HG02938 (cell line): ENCODE measurements around the gene MUC13.
"Not testable (repeated sequence)": the region's sequence is repeated elsewhere in the genome, so short reads cannot be mapped to it uniquely, and the experiment has no call there.

ENCODE experiments used
- ATAC-seq: cut with Tn5 transposase; IDR thresholded peaks from one replicate; pipeline ENCODE4 v1.9.1; 2021; ENCODE audit warnings: mild to moderate bottlenecking, moderate library complexity; ENCODE audit not compliant: unreplicated experiment

Gene MUC13, protein sequence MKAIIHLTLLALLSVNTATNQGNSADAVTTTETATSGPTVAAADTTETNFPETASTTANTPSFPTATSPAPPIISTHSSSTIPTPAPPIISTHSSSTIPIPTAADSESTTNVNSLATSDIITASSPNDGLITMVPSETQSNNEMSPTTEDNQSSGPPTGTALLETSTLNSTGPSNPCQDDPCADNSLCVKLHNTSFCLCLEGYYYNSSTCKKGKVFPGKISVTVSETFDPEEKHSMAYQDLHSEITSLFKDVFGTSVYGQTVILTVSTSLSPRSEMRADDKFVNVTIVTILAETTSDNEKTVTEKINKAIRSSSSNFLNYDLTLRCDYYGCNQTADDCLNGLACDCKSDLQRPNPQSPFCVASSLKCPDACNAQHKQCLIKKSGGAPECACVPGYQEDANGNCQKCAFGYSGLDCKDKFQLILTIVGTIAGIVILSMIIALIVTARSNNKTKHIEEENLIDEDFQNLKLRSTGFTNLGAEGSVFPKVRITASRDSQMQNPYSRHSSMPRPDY

DNA sequence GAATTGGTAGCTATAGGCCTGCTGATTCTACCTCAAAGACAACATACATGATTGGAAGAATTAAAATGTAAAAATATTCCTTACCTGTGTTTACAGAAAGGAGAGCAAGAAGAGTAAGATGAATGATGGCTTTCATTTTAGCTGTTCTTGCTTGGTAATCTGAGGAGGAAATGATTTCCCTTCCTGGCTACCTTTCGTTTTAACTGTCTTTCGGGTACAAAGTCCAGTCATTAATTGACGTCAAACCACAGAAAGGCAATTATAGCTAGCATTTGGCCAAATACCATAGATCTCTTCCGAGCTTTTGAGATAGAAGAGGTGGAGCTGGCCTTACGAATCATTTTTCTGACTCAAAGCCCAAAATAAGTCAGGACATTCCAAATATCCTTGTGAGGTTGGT, at the start of gene MUC13:
Gene MUC13 (minus strand): TSS at position 175 of the 400 bp plus-strand sequence. CDS start 39 bp downstream, at position 136.
- ATAC-seq, result no peak

DNA sequence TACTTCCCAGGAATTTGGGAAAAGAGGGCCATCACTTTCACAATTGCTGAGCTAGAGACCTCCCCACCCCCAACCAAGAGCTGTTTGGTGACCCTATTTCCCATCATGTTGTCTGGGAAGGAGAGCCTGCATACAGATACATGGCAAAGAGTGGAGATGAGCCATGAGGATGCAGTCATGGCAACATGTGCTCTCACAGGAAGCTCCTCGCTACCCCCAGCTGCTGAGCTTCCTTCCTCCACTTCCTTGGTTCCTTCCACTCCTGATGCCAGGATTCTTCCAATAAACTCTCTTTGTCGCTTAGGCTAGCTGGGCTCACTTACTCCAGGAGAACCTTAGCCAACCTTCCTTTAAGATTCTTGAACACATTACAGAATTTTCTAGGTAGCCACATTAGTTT, 48.3 kb upstream of the MUC13 start:
- ATAC-seq, result no peak

DNA sequence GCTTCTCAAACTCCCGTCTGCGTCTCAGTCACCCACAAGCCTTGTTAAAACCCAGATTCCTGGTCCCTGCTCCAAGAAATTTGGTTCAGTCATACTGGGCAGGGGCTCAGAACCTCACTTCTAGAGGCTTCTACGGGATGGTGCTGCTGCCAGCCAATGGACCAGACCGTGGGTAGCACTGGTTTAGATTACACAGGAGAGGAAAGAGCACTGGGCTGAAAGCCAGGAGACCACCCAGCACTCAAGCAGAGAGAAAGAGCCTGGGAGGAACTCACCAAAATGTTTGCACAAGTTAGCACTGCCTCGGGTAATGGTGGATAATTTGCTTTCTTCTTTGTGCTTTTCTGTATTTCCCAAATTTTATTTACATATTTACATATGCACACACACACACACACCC, 46.9 kb upstream of the MUC13 start:
- no peak for ATAC-seq

DNA sequence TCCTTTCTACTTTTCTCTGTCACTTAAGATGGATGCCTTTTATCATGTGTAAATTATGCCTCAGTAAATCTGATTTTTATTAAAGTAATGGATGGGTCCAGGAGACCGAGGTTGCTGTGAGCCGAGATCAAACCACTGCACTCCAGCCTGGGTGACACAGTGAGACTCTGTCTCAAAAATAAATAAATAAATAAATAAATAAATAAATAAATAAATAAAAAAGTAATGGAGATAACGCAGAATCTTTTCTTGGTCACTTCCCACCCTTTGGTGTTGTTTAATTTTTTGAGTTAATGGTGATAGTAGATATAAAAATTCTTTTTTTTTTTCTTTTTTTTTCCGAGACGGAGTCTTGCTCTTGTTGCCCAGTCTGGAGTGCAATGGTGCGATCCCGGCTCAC, 44.1 kb upstream of the MUC13 start:
- no peak for ATAC-seq

DNA sequence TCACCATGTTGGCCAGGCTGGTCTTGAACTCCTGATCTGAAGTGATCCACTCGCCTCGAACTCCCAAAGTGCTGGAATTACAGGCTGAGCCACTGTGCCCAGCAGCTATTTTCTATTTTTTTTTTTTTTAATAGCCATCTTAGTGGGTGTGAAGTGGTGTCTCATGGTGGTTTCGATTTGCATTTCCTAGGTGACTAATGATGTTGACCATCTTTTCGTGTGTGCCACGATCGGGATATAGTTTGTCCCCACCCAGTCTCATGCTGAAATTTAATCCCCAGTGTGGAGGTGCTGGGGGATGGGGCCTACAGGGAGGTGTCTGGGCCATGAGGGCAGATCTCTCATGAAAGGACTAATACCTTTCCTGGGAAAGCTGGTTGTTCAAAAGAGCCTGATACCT, 41.8 kb upstream of the MUC13 start:
- ATAC-seq, result no peak

DNA sequence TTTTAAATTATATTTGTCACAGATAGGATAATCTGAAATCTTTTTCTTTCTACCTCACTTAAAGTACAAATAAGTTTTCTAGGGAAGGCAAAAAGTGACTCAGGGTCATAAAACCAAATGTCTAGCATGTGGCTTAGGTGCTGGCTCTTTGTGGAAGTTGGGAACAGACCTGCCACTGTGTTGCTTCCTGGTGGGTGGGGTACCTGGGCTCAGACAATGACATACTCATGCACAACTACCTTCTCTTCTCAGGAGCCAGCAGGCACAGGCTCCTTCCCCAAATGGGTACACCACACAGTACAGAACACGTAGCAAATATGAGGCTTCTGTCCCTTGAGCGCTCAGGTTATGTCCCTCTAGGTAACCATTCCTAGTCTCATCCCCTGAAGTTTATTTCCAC, 40.1 kb upstream of the MUC13 start:
- ATAC-seq, result no peak

DNA sequence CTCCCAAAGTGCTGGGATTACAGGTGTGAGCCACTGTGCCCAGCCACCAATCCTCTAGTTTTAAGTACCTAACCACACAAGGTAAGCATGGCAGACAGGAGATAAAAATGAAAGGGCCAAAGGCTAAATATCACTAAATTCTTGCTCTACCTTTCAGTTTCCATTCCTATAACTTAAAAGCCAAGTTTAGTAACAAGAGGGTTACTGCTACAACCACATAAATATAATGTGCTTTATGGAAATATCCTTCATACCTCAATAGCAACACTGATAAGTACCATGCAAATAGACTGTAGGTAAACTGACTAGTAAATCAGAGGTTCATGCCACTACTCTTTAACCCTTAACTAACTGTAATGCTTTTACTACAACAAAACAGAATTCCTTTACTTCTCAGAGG, 38.7 kb upstream of the MUC13 start:
- no peak for ATAC-seq

DNA sequence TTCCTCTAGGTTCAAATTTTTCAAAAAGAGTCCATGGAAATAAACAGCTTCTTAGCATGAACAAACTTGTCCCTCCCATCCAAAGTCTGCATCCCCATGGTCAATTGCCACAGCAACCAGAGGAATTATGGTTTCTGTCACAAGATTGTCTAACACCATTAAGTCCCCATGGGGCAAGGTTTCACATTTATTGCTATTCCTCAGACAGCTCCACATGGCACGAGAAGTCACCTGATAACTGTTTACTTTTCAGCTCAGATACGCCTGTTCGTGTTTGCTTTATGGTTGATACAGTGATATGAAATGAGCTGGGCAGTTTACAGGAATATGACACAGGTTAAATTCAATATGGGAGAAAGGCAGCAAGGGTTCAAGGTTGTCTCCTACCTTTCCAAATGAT, 37.9 kb upstream of the MUC13 start:
- no peak for ATAC-seq

DNA sequence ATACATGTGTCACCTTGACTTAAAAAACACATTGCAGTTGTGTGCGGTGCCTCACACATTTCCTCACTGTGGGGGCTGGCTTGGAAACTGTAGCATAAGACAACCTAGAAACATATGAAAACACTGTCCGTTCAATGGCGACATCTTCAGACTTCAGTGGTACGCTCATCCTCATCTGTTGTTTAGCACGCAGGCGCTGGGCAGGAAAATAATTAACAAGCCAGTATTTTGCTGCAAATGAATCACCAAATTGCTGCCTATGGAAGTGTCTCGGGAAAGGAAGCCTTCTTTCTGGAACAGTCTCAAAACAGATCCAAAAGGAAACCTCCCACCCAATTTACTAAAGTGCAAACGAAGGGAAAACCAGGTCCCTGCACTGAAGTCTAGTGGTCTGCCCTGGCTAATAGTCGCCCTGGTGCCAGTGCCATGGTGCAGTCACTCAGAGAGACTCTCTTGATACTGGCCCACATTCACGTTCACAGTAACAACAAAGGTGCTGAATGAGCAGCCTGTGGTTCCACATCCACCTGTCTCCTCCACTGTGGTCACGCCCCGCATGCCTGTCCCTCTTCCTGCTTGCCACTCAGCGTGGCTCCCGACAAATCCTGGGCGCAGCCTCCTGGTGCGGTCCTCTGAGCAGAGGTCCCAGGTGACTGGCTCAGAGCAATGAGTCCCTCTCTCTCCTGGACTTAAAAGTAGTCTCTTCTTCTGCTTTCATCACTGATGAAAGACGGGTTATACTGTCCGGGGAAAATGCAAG, 35.6 kb upstream of the MUC13 start:
- ATAC-seq, result no peak

DNA sequence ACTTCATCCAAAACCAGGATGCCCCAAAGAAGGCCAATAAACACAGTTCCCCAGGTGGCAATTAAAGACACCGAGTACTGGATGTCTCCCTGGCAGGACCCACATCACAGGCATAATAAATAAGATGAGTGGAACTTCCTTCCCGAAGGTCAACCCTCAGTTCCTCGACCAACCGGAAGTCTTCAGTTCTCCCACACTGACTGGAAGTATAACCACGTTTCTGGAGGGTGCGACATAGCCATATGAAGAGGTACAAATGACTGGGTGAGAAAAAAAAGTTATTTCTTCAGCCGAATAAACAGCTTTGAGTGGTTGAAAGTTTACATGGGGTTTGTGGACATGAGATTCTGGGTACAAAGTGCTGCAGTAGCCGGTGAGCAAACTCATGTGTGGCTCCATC, 34.6 kb upstream of the MUC13 start:
- no peak for ATAC-seq

DNA sequence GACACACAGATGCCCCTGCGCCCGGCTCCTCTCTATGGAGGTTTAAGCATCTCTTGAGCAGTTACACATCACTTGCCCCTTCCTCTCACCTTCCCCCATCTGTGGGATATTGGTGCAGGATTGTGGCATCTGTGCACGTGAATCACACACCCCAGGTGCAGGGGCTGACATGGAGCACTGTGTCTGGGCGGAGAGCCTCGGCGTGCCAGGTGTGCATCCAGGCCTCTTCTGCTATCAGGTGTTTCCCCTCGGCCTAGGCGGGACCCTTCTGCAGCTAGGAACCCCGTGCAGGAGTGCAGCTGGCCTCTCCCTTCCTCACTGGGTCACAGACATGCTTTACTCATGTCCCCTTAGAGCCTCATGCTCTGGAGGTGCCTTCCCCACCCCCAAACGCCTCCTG, 33.4 kb upstream of the MUC13 start:
- ATAC-seq, result no peak

DNA sequence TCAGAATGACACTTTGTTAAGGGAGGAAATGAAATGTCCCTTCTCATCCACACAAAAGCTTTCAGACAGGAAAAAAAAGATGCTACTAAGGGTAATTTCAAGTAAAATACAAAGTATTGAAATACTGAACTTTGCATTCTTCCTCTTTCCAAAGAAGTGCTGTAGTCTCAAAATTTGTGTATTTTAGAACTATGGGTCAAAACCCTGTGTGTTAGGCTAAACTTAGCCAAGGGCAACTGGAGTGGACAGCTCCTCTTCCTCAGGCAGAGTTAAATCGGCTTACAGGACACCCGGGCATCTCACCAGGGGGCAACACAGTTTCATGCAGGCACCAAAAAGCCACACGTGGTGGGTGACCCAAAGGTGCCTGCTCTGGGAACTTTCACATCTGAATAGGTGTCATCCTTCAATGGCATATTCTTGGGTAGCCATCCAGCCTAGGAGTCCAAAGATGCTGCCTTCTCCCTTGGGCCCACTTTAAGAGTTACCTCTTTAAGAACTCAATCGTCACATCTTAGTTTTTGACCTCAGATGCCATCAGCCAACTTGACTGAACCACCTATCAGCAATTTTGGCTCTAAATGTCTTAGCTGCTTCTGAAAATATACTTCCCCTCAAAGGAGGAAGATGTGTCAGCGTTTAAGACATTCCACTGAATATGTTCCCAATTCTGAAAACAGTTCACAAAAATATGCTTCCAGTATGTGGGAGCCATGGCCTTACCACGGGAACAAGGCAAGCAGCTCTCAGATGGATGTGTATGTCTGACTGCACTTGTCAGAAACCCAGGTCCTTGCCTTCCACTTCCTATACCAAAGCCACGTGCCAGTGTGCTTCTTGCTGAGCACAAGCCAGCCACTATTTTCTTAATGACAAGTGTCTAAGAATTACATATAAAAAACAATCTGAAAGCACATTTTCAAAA, 32.2 kb upstream of the MUC13 start:
- ATAC-seq, result no peak

DNA sequence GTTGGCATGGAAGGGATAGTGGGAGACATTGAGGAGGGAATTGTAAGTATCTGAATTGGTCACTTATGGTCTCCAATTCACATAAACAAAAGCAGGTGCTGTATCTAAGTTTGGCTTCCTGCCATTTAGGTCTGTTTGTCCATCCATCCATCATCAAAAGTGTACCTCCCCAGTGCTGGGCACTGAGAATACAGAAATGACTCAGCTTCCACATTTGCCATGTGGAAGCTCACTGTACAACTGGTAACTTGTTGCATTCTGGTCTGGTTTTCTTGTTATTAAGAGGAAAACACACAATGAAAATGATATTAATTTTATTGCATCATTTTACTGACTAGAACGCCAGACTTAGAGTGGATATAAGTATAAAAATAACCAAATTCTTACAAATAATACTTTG, 30.9 kb upstream of the MUC13 start:
- ATAC-seq, result no peak

DNA sequence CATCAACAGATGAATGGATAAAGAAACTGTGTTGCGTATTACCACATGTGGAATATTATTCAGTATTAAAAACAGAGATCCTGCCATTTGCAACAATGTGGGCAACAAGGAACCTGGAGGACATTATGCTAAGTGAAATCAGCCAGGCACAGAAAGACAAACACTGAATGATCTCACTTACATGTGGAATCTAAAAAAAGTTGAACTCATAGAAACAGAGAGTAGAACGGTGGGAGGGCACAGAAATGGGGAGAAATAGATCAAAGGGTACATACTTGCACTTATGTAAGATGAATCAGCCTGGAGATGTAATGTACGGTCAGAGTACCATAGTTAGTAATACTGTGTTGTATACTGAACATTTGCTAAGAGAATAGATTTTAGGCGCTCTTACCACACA, 29.8 kb upstream of the MUC13 start:
- ATAC-seq, result no peak

DNA sequence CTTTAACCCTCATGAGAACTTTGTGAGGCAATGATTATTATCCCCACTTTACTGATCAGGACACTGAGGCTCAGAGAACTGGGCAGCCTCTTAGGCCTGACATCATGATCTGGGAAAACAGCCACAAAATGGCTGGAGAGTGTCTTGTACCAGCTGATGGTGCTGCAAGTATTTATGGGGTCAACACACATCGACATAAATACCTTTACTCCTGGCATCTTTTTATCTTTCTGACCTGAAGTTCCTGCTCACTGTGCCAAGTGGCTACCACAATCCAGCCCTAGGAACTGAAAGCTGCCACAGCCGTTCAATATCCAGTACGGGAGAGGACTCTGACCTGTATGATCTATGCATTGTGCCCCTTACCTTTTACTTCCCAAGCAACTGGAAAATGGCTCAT, 29.2 kb upstream of the MUC13 start:
- no peak for ATAC-seq

DNA sequence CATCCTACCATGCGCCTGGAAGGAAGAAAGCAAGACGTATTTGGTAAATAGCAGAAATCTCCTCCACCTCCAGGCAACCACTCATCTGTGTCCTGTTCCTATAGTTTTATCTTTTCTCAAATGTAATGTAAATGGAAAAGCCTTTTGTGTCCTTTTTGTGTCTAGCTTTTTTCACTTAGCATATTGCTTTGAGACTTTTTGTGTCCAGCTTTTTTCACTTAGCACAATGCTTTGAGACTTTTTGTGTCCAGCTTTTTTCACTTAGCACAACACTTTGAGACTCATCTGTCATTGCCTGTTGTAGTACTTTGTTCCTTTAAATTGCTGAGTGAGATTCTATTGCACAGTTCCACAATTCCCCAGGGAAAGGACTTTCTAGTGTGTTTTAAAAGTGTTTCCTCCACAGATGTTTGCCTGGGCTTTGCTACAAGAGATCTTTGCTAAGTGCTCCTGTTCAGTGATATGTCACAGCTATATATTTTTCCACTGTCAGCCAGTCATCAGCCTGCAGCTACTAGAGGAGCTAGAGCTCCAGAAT, 27.9 kb upstream of the MUC13 start:
- no peak for ATAC-seq

DNA sequence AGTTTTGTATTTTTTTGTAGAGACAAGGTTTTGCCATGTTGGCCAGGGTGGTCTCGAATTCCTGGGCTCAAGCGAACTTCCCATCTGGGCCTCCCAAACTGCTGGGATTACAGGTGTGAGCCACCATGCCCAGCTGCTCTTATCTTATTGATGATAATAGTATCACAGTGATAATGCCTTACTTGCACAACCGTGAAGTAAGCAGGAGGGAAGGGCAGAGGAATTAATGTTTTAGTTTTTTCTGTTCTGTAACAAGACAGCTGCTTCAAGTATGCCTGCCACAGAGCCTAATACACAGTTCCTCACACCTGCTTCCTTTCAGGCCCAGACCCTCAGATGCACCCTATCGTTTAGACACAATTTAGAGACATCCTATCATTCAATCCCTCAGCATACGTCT, 26.1 kb upstream of the MUC13 start:
- no peak for ATAC-seq

DNA sequence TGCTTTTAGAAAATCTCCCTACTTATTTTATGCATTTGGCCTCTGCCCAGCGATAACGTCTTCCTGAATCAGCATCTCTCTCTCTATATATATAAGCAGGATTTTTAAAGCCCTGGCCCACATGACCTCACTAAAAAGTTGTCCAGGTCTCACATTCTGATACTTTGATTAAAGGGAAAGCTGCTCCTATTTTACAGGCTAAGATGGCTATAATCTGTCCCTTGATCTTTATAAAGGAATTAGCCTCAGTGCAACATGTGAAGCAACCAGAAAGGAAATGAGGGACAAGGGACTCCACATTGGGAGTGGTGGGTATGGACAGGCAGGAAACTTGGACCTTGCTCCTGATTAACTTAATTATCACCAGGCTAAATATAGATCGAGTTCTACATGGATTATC, 25.6 kb upstream of the MUC13 start:
- no peak for ATAC-seq

DNA sequence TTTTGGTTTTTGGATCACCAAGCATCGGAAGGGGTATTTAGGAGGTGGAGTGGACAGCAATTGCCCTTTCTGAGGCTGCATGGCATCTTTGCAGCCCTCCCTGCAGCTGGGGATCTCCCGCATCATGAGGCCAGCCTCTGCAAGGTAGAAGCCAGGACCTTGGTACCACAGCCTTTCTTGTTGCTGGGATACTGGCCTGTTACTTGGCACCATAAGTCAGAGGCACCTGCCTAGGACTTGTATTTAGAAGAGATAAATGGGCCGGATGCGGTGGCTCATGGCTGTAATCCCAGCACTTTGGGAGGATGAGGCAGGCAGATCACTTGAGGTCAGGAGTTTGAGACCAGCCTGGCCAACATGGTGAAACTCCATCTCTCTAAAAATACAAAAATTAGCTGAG, 23.4 kb upstream of the MUC13 start:
- ATAC-seq, result not testable (repeated sequence)

DNA sequence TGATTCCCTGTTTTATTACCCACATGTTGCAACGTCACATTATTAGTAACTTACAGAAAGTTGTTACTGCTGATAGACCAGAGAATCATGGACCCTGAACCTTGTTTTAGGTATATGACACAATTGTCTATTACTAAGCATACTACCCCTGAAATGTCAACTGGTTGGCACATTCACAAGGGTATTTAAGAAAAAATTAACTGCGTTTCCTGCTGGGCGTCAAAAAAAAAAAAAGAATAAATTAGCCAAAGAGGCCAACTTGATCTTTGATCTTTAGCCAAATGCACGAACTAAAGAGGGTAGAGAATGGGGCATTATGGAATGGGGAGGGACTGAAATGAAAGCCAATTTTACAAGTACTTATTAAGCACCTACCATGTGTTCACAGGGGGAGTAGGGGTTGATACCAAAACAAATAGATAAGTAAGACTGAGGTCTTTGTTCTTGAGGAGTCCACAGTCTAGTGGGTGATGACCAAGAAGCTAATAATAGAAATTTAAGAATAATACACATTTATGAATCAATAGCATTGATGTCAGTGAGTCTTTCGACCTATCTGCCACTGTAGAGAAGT, 17.8 kb upstream of the MUC13 start:
- ATAC-seq, result no peak
